ENCODE results near the gene DERL2.
"Not testable (repeated sequence)": the region's sequence is repeated elsewhere in the genome, so short reads cannot be mapped to it uniquely, and the experiment has no call there.

Gene DERL2

GRCh38 chr17:5437721-5438317 is 48.2 kb downstream of the DERL2 start:
- DNase-seq (ENCODE audit: low read depth, low spot score), result no peak

GRCh38 chr17:5435781-5436315 is 50.1 kb downstream of the DERL2 start:
- DNase-seq (ENCODE audit: low read depth, low spot score), result not testable (repeated sequence)

GRCh38 chr17:5434984-5435383 is 51.0 kb downstream of the DERL2 start:
- DNase-seq (ENCODE audit: low read depth, low spot score), result no peak

- no peak for DNase-seq (ENCODE audit: low read depth, low spot score)
These were observed 53.9 kb downstream of the DERL2 start for GRCh38 chr17:5431949-5432556.

- not testable (repeated sequence) for DNase-seq (ENCODE audit: low read depth, low spot score)
These were observed 54.7 kb downstream of the DERL2 start for GRCh38 chr17:5431234-5431633.

GRCh38 chr17:5430413-5430999 is 55.5 kb downstream of the DERL2 start:
- no peak for DNase-seq (ENCODE audit: low read depth, low spot score)

GRCh38 chr17:5429191-5429887 is 56.6 kb downstream of the DERL2 start:
- no peak for DNase-seq (ENCODE audit: low read depth, low spot score)

DNA sequence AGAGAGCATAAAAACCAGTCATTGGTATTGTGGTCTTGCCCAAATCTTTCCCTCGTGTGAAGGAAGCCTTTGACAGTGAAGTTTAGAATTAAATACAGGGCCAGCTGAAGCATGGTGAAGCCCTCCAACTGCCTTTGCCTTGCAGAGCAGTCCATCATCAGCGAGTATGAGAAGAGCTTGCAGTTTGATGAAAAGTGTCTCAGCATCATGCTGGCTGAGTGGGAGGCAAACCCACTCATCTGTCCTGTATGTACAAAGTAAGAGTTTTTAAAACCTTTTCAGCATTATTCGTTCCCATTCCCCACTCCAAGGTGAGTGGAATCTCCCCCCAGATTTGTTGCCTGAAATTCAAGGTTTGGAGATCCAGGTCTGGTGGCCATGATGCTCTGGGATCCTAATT is 60.2 kb downstream of the DERL2 start:
- no peak for DNase-seq (ENCODE audit: low read depth, low spot score)

- DNase-seq (ENCODE audit: low read depth, low spot score), result no peak
These were observed 61.1 kb downstream of the DERL2 start for GRCh38 chr17:5424909-5425308.

DNA sequence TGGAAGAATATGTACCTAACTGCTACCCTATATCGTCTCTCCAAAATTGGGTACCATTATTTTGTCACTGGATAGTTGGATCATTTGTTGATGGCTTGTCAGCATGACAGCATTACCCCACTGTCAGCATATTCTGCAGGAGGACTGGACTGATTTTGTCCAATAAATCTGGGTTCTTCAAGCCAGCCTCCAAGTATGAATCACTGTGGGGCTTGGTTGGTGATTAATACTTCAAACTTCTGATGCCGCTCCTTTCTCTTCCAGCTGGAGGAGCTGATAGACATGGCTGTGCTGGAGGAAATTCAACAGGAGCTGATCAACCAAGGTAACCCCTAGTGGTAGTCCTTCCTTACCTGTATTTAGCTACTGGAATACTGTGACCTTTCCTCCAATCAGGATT is 63.5 kb downstream of the DERL2 start:
- no peak for DNase-seq (ENCODE audit: low read depth, low spot score)
